GM21825 (cell line): Measurements from ENCODE around the gene WDR5B.
A peak's percentile ranks its signal among the peaks of the same experiment; 100 is the strongest.
"Not testable (repeated sequence)": the region's sequence is repeated elsewhere in the genome, so short reads cannot be mapped to it uniquely, and the experiment has no call there.

Experiments
- ATAC-seq: cut with Tn5 transposase; IDR thresholded peaks from one replicate; pipeline ENCODE4 v1.9.1; 2021; ENCODE audit warnings: mild to moderate bottlenecking, moderate library complexity; ENCODE audit not compliant: unreplicated experiment

The WDR5B gene

GRCh38 chr3:122415762-122416654 lies at the start of gene WDR5B:
WDR5B (minus strand) TSS chr3:122416062; CDS start chr3:122415528, 534 bp downstream.
- ATAC-seq, result peak; percentile 82

GRCh38 chr3:122464659-122465058 lies 48.8 kb upstream of the WDR5B start:
- no peak for ATAC-seq

- ATAC-seq, result no peak
Observed at GRCh38 chr3:122462406-122462805, 46.5 kb upstream of the WDR5B start.

- ATAC-seq, result no peak
Observed at GRCh38 chr3:122461806-122462205, 45.9 kb upstream of the WDR5B start.

GRCh38 chr3:122458992-122459391 lies 43.1 kb upstream of the WDR5B start:
- ATAC-seq, result no peak

- ATAC-seq, result no peak
Observed at GRCh38 chr3:122457706-122458105, 41.8 kb upstream of the WDR5B start.

GRCh38 chr3:122456074-122456473 lies 40.2 kb upstream of the WDR5B start:
- ATAC-seq, result no peak

GRCh38 chr3:122451371-122451770 lies 35.5 kb upstream of the WDR5B start:
- ATAC-seq, result no peak

GRCh38 chr3:122448218-122448617 lies 32.4 kb upstream of the WDR5B start:
- not testable (repeated sequence) for ATAC-seq

- ATAC-seq, result not testable (repeated sequence)
Observed at GRCh38 chr3:122444491-122444887, 28.6 kb upstream of the WDR5B start.

- ATAC-seq, result not testable (repeated sequence)
Observed at GRCh38 chr3:122443762-122444490, 28.1 kb upstream of the WDR5B start.

- ATAC-seq, result no peak
Observed at GRCh38 chr3:122443090-122443489, 27.2 kb upstream of the WDR5B start.

GRCh38 chr3:122435950-122436349 lies 20.1 kb upstream of the WDR5B start:
- ATAC-seq, result no peak

GRCh38 chr3:122430371-122430770 lies 14.5 kb upstream of the WDR5B start:
- ATAC-seq, result no peak

- ATAC-seq, result no peak
Observed at GRCh38 chr3:122427857-122428471, 12.1 kb upstream of the WDR5B start.

GRCh38 chr3:122421836-122422235 lies 6.0 kb upstream of the WDR5B start:
- no peak for ATAC-seq

- no peak for ATAC-seq
Observed at GRCh38 chr3:122421101-122421500, 5.2 kb upstream of the WDR5B start.

- no peak for ATAC-seq
Observed at GRCh38 chr3:122416966-122417365, 1.1 kb upstream of the WDR5B start.

GRCh38 chr3:122415104-122415744 lies 638 bp downstream of the WDR5B start:
- ATAC-seq, result peak; percentile 44

GRCh38 chr3:122414391-122414790 lies 1.5 kb downstream of the WDR5B start:
- ATAC-seq, result no peak

GRCh38 chr3:122410639-122411038 lies 5.2 kb downstream of the WDR5B start:
- no peak for ATAC-seq
